Measurements from ENCODE around the gene CD59. TPM values are rescaled to one million over a fixed set of nuclear protein-coding genes. Genes with fewer than 3 reads are reported as not detected.

Gene CD59
- total and polyA plus RNA-seq, 7 experiments from 2014 or later = 23.3 to 152 (median 69.6) TPM

GRCh38 chr11:33741806-33742205, 5.6 kb upstream of the CD59 start:
- Mint-ChIP-seq H3K9me3 (peaks cover 0 to 7% (median 0%) of the 10 kb centered on the region in 11 donors), H3K4me3 (no peak overlapping the region), H3K36me3 (peaks cover 0 to 16% (median 5%) of the 10 kb centered on the region in 5 donors), H3K4me1 (peaks cover 0 to 8% (median 2%) of the 10 kb centered on the region in 7 donors), H3K27ac (peak overlapping the region in 2 of 9 donors; percentile 20 to 67), H3K27me3 (peaks cover 0 to 10% (median 0%) of the 10 kb centered on the region in 5 donors)
- Histone ChIP-seq H3K27me3 (ENCODE audit: control insufficient read depth in 2 of 2, insufficient read depth in 2 of 2, low read length in 2 of 2) (no peaks in the 10 kb centered on the region), H3K36me3 (ENCODE audit: control insufficient read depth in 2 of 3, insufficient read depth in 3 of 3, low read length in 3 of 3) (peaks cover under 1 to 20% (median 2%) of the 10 kb centered on the region in 3 experiments), H3K27ac (ENCODE audit: low read depth, low read length) (no peak overlapping the region), H3K4me3 (ENCODE audit: low read length) (no peak overlapping the region), H3K4me1 (ENCODE audit: control insufficient read depth in 2 of 2, insufficient read depth in 2 of 2, low read length in 2 of 2) (no peaks in the 10 kb centered on the region), H3K9me3 (ENCODE audit: control insufficient read depth in 2 of 3, low read length in 3 of 3) (no peaks in the 10 kb centered on the region)
- DNase-seq (no peak), ATAC-seq (no peak)
- POLR2A ChIA-PET = interaction anchor here (1.3 to 1.4 kb wide), 2 partner anchors 26 to 31 kb away, joined by 4 read pairs; no protein-coding TSS in a partner anchor
- CTCF ChIA-PET = interaction anchor here (0.7 to 3.4 kb wide), 10 partner anchors 8 to 580 kb away, joined by 3 to 30 read pairs (median 4); partner anchors contain the start of gene CSTF3
- intact Hi-C loops (cut with micrococcal nuclease) = loop anchor here (1.0 to 2.0 kb wide), 4 partner anchors 26 to 575 kb away; no protein-coding TSS in a partner anchor

- H3K4me3 ChIP-seq (ENCODE audit: low read length) = no peak overlapping the region
- ChIA-PET POLR2A (interaction anchor here (0.7 to 3.8 kb wide), 6 partner anchors 37 to 843 kb away, joined by 3 to 22 read pairs (median 3); partner anchors contain the start of genes CSTF3, DEPDC7 and FBXO3), CTCF (interaction anchor here (0.7 to 1.2 kb wide), 4 partner anchors 22 to 577 kb away, joined by 3 to 4 read pairs (median 4); no protein-coding TSS in a partner anchor)
- no peak overlapping the region for H3K27ac ChIP-seq (ENCODE audit: low read depth, low read length)
- no peaks in the 10 kb centered on the region for H3K27me3 ChIP-seq (ENCODE audit: control insufficient read depth in 2 of 2, insufficient read depth in 2 of 2, low read length in 2 of 2)
- peaks cover 0 to 7% (median 0%) of the 10 kb centered on the region in 11 donors for H3K9me3 Mint-ChIP-seq
- no peak for DNase-seq
- H3K4me3 Mint-ChIP-seq = peak overlapping the region in 9 of 10 donors; percentile 29 to 97 (median 92)
- H3K36me3 Mint-ChIP-seq = peaks cover 0 to 14% (median 0%) of the 10 kb centered on the region in 5 donors
- ATAC-seq = no peak
- H3K36me3 ChIP-seq (ENCODE audit: control insufficient read depth in 2 of 3, insufficient read depth in 3 of 3, low read length in 3 of 3) = peaks cover 0 to 4% (median 0%) of the 10 kb centered on the region in 3 experiments
- peak overlapping the region; percentile 1 to 89 (median 75) for H3K27ac Mint-ChIP-seq
- H3K9me3 ChIP-seq (ENCODE audit: control insufficient read depth in 2 of 3, low read length in 3 of 3) = no peaks in the 10 kb centered on the region
- peaks cover 0 to 11% (median 0%) of the 10 kb centered on the region in 5 donors for H3K27me3 Mint-ChIP-seq
- intact Hi-C loops (cut with micrococcal nuclease) = loop anchor here in 1 of 2 donors (2.0 to 10.0 kb wide), 3 partner anchors 577 to 845 kb away; partner anchors contain the start of genes ABTB2, CSTF3 and QSER1
- H3K4me1 Mint-ChIP-seq = peaks cover 16 to 35% (median 30%) of the 10 kb centered on the region in 7 donors
- peaks cover 9 to 16% of the 10 kb centered on the region in 2 donors for H3K4me1 ChIP-seq (ENCODE audit: control insufficient read depth in 2 of 2, insufficient read depth in 2 of 2, low read length in 2 of 2)
Measured at GRCh38 chr11:33737362-33737821, 1.2 kb upstream of the CD59 start.

- ChIA-PET CTCF (interaction anchor here (0.6 kb wide), 1 partner anchor 41 kb away, joined by 3 read pairs; no protein-coding TSS in a partner anchor), POLR2A (interaction anchor here (0.8 to 3.8 kb wide), 6 partner anchors 15 to 841 kb away, joined by 3 to 22 read pairs (median 4); partner anchors contain the start of gene FBXO3)
- Mint-ChIP-seq H3K27me3 (peaks cover 0 to 11% (median 0%) of the 10 kb centered on the region in 5 donors), H3K4me3 (peak overlapping the region; percentile 87 to 97 (median 92)), H3K9me3 (peaks cover 0 to 7% (median 0%) of the 10 kb centered on the region in 11 donors), H3K27ac (peak overlapping the region; percentile 79 to 94 (median 86)), H3K36me3 (peaks cover 0 to 12% (median 0%) of the 10 kb centered on the region in 5 donors), H3K4me1 (peaks cover 21 to 41% (median 36%) of the 10 kb centered on the region in 7 donors)
- Histone ChIP-seq H3K27me3 (ENCODE audit: control insufficient read depth in 2 of 2, insufficient read depth in 2 of 2, low read length in 2 of 2) (no peaks in the 10 kb centered on the region), H3K4me3 (ENCODE audit: low read length) (peak overlapping the region; percentile 76), H3K27ac (ENCODE audit: low read depth, low read length) (peak overlapping the region; percentile 72), H3K4me1 (ENCODE audit: control insufficient read depth in 2 of 2, insufficient read depth in 2 of 2, low read length in 2 of 2) (peaks cover 9 to 17% of the 10 kb centered on the region in 2 donors), H3K36me3 (ENCODE audit: control insufficient read depth in 2 of 3, insufficient read depth in 3 of 3, low read length in 3 of 3) (peaks cover 0 to 6% (median 0%) of the 10 kb centered on the region in 3 experiments), H3K9me3 (ENCODE audit: control insufficient read depth in 2 of 3, low read length in 3 of 3) (no peaks in the 10 kb centered on the region)
- DNase-seq (peak in 8 of 9 donors; percentile 24 to 56 (median 37)), ATAC-seq (peak; percentile 57)
- intact Hi-C loops (cut with micrococcal nuclease) = loop anchor here (1.0 to 10.0 kb wide), 14 partner anchors 7 to 843 kb away; partner anchors contain the start of genes C11orf91 (in 2 of the 2), CSTF3 (in 2 of the 2), FBXO3 (in 2 of the 2) and ABTB2 (in 1 of the 2)
Measured at GRCh38 chr11:33735271-33736147, 714 bp downstream of the CD59 start.

GRCh38 chr11:33734441-33735270, 1.6 kb downstream of the CD59 start:
- intact Hi-C loops (cut with micrococcal nuclease) = loop anchor here (1.0 to 10.0 kb wide), 6 partner anchors 9 to 842 kb away; partner anchors contain the start of genes ABTB2 (in 1 of the 2) and QSER1 (in 1 of the 2)
- H3K4me3 ChIP-seq (ENCODE audit: low read length) = peak overlapping the region; percentile 76

GRCh38 chr11:33733980-33734379, 2.2 kb downstream of the CD59 start:
- peaks cover 0 to 7% (median 0%) of the 10 kb centered on the region in 11 donors for H3K9me3 Mint-ChIP-seq
- H3K27me3 Mint-ChIP-seq = peaks cover 0 to 11% (median 0%) of the 10 kb centered on the region in 5 donors
- Histone ChIP-seq H3K4me3 (ENCODE audit: low read length) (no peak overlapping the region), H3K36me3 (ENCODE audit: control insufficient read depth in 2 of 3, insufficient read depth in 3 of 3, low read length in 3 of 3) (peaks cover 0 to 7% (median 0%) of the 10 kb centered on the region in 3 experiments), H3K27ac (ENCODE audit: low read depth, low read length) (no peak overlapping the region), H3K27me3 (ENCODE audit: control insufficient read depth in 2 of 2, insufficient read depth in 2 of 2, low read length in 2 of 2) (no peaks in the 10 kb centered on the region), H3K4me1 (ENCODE audit: control insufficient read depth in 2 of 2, insufficient read depth in 2 of 2, low read length in 2 of 2) (peaks cover 9 to 17% of the 10 kb centered on the region in 2 donors), H3K9me3 (ENCODE audit: control insufficient read depth in 2 of 3, low read length in 3 of 3) (no peaks in the 10 kb centered on the region)
- ChIA-PET POLR2A (interaction anchor here (0.8 to 3.8 kb wide), 3 partner anchors 37 to 371 kb away, joined by 3 to 22 read pairs (median 3); partner anchors contain the start of genes FBXO3 and NAT10), CTCF (interaction anchor here (0.6 to 1.4 kb wide), 2 partner anchors 8 to 765 kb away, joined by 3 to 6 read pairs; no protein-coding TSS in a partner anchor)
- H3K27ac Mint-ChIP-seq = peak overlapping the region in 1 of 9 donors; percentile 80
- H3K4me3 Mint-ChIP-seq = peak overlapping the region; percentile 40 to 94 (median 91)
- peak in 1 of 9 donors; percentile 9 for DNase-seq
- intact Hi-C loops (cut with micrococcal nuclease) = loop anchor here (2.0 to 10.0 kb wide), 3 partner anchors 17 to 621 kb away; partner anchors contain the start of gene ABTB2 (in 1 of the 2)
- peaks cover 24 to 45% (median 40%) of the 10 kb centered on the region in 7 donors for H3K4me1 Mint-ChIP-seq
- no peak for ATAC-seq
- peaks cover 0 to 19% (median 0%) of the 10 kb centered on the region in 5 donors for H3K36me3 Mint-ChIP-seq

More at GRCh38 chr11:33734441-33735270, 1.6 kb downstream of the CD59 start:
- H3K9me3 ChIP-seq (ENCODE audit: control insufficient read depth in 2 of 3, low read length in 3 of 3) = no peaks in the 10 kb centered on the region
- H3K4me1 ChIP-seq (ENCODE audit: control insufficient read depth in 2 of 2, insufficient read depth in 2 of 2, low read length in 2 of 2) = peaks cover 9 to 17% of the 10 kb centered on the region in 2 donors
- ATAC-seq (no peak), DNase-seq (no peak)
- ChIA-PET CTCF (interaction anchor here (1.4 kb wide), 1 partner anchor 8 kb away, joined by 6 read pairs; no protein-coding TSS in a partner anchor), POLR2A (interaction anchor here (0.8 to 3.8 kb wide), 4 partner anchors 15 to 371 kb away, joined by 3 to 22 read pairs (median 4); partner anchors contain the start of genes FBXO3 and NAT10)
- H3K27ac ChIP-seq (ENCODE audit: low read depth, low read length) = peak overlapping the region; percentile 72
- H3K36me3 ChIP-seq (ENCODE audit: control insufficient read depth in 2 of 3, insufficient read depth in 3 of 3, low read length in 3 of 3) = peaks cover 0 to 7% (median 0%) of the 10 kb centered on the region in 3 experiments
- H3K27me3 Mint-ChIP-seq = peaks cover 0 to 11% (median 0%) of the 10 kb centered on the region in 5 donors
- peak overlapping the region; percentile 25 to 94 (median 86) for H3K27ac Mint-ChIP-seq
- H3K36me3 Mint-ChIP-seq = peaks cover 0 to 16% (median 0%) of the 10 kb centered on the region in 5 donors
- peaks cover 21 to 41% (median 36%) of the 10 kb centered on the region in 7 donors for H3K4me1 Mint-ChIP-seq
- peak overlapping the region; percentile 87 to 97 (median 92) for H3K4me3 Mint-ChIP-seq
- no peaks in the 10 kb centered on the region for H3K27me3 ChIP-seq (ENCODE audit: control insufficient read depth in 2 of 2, insufficient read depth in 2 of 2, low read length in 2 of 2)
- H3K9me3 Mint-ChIP-seq = peaks cover 0 to 7% (median 0%) of the 10 kb centered on the region in 11 donors
